H1 (cell line): ENCODE results near the gene RBM24. TPM values are rescaled to one million over a fixed set of nuclear protein-coding genes. Genes with fewer than 3 reads are reported as not detected.

ENCODE experiments used
- CTCF ChIA-PET: fragments of 300-600 bp; sonication (Branson Sonifier 250); formaldehyde crosslinking; loops from one replicate; lab custom pipeline; 2021; ENCODE audit not compliant: partially characterized antibody; lab: Charles Lee
- POLR2A ChIA-PET: fragments of 300-600 bp; sonication (Branson Sonifier 250); formaldehyde crosslinking; loops from one replicate; lab custom pipeline; 2021; ENCODE audit warnings: inconsistent platforms; ENCODE audit not compliant: partially characterized antibody; lab: Charles Lee
- DNase-seq, 2 experiments: peaks; one replicate each; pipeline versions ENCODE4 v3.0.0 to v3.0.0-alpha.2; 2010 to 2022; ENCODE audit warnings: low spot score in 2 of 2, low read depth in 1 of 2, mixed read lengths in 1 of 2
- FAIRE-seq: peaks from 2 replicates; lab custom pipeline; 2011; peaks lifted over from hg19 to GRCh38; lab: Jason Lieb, UNC
- H2AFZ ChIP-seq: 2 replicates; pipeline ENCODE4 v1.8.1; 2012; ENCODE audit warnings: low read length, inconsistent platforms
- H2AK5ac ChIP-seq: 2 replicates; pipeline ENCODE4 v1.6.1; 2013; ENCODE audit warnings: low read depth, low read length
- H2BK120ac ChIP-seq: replicated peaks from 2 replicates; pipeline ENCODE3; 2013; ENCODE audit warnings: low read depth, low read length, inconsistent platforms
- H2BK12ac ChIP-seq: 2 replicates; pipeline ENCODE4 v1.6.1; 2013; ENCODE audit warnings: low read depth, low read length
- H2BK15ac ChIP-seq: 2 replicates; pipeline ENCODE4 v1.6.1; 2013; ENCODE audit warnings: low read length
- H2BK20ac ChIP-seq: 2 replicates; pipeline ENCODE4 v1.6.1; 2013; ENCODE audit warnings: low read length
- H2BK5ac ChIP-seq: 2 replicates; pipeline ENCODE4 v1.6.1; 2013; ENCODE audit warnings: low read depth, low read length
- H3K14ac ChIP-seq: 2 replicates; pipeline ENCODE4 v1.6.1; 2013; ENCODE audit warnings: inconsistent platforms; ENCODE audit not compliant: insufficient read length
- H3K18ac ChIP-seq: 2 replicates; pipeline ENCODE4 v1.6.1; 2013; ENCODE audit warnings: low read length; ENCODE audit errors: extremely low read depth
- H3K23ac ChIP-seq: 2 replicates; pipeline ENCODE4 v1.6.1; 2013; ENCODE audit warnings: inconsistent platforms; ENCODE audit not compliant: insufficient read length
- H3K23me2 ChIP-seq: 2 replicates; pipeline ENCODE4 v1.6.1; 2013; ENCODE audit warnings: low read depth, low read length
- H3K27ac ChIP-seq: 2 replicates; pipeline ENCODE4 v1.6.1; 2011; ENCODE audit warnings: low read depth, low read length, inconsistent platforms
- H3K27me3 ChIP-seq, 4 experiments: replicated peaks in 1 of 4; 1 replicate in 1 of 4; 2 replicates in 3 of 4; pipeline versions ENCODE4 v1.6.1 to v1.8.1; 2011 to 2013; ENCODE audit warnings: low read length in 3 of 4, mild to moderate bottlenecking in 3 of 4, inconsistent platforms in 2 of 4, mixed read lengths in 2 of 4, moderate library complexity in 1 of 4; ENCODE audit not compliant: control insufficient read depth in 3 of 4, insufficient read depth in 3 of 4; ENCODE audit errors: extremely low read depth in 1 of 4
- H3K36me3 ChIP-seq, 4 experiments: 2 replicates each; pipeline versions ENCODE4 v1.6.1 to v1.8.1; 2011 to 2013; ENCODE audit warnings: mild to moderate bottlenecking in 4 of 4, low read length in 3 of 4, moderate library complexity in 2 of 4, control low read depth in 1 of 4, inconsistent platforms in 1 of 4; ENCODE audit not compliant: insufficient read depth in 4 of 4, control insufficient read depth in 2 of 4
- H3K4ac ChIP-seq: replicated peaks from 2 replicates; pipeline ENCODE3; 2013; ENCODE audit warnings: low read length, low read depth, mixed read lengths, inconsistent platforms; ENCODE audit not compliant: insufficient read length
- H3K4me1 ChIP-seq, 4 experiments: replicated peaks in 1 of 4; 1 replicate in 1 of 4; 2 replicates in 3 of 4; pipeline versions ENCODE4 v1.6.1 to v1.8.1; 2011 to 2013; ENCODE audit warnings: low read length in 3 of 4, inconsistent platforms in 2 of 4, mixed read lengths in 1 of 4; ENCODE audit not compliant: insufficient read depth in 4 of 4, control insufficient read depth in 3 of 4
- H3K4me2 ChIP-seq, 2 experiments: 2 replicates each; pipeline versions ENCODE4 v1.6.1 to v1.8.1; 2011 to 2013; ENCODE audit warnings: low read depth in 2 of 2, low read length in 2 of 2, control low read depth in 1 of 2, inconsistent platforms in 1 of 2, mild to moderate bottlenecking in 1 of 2; ENCODE audit not compliant: insufficient read depth in 1 of 2
- H3K4me3 ChIP-seq, 4 experiments: fragments of 200-600, 300-600 bp in 1 of 4; sonication (generic), shearing (Covaris generic), sonication (Bioruptor Twin) in 1 of 4; 2 replicates each; pipeline versions ENCODE4 v1.5.1 to v1.8.1; 2011 to 2016; ENCODE audit warnings: low read length in 4 of 4, low read depth in 3 of 4, control low read depth in 2 of 4, inconsistent platforms in 2 of 4, mild to moderate bottlenecking in 2 of 4, mixed read lengths in 1 of 4, moderate library complexity in 1 of 4; ENCODE audit not compliant: insufficient read depth in 2 of 4; ENCODE audit errors: extremely low read depth in 1 of 4
- H3K56ac ChIP-seq: replicated peaks from 2 replicates; pipeline ENCODE3; 2013; ENCODE audit warnings: low read depth, mild to moderate bottlenecking, mixed read lengths, low read length, inconsistent platforms; ENCODE audit not compliant: insufficient read length
- H3K79me1 ChIP-seq: 2 replicates; pipeline ENCODE4 v1.6.1; 2013; ENCODE audit warnings: low read depth, low read length, control low read depth
- H3K79me2 ChIP-seq, 2 experiments: 2 replicates each; pipeline versions ENCODE4 v1.6.1 to v1.8.1; 2012 to 2013; ENCODE audit warnings: low read length in 2 of 2, mild to moderate bottlenecking in 2 of 2, inconsistent platforms in 1 of 2; ENCODE audit not compliant: insufficient read depth in 2 of 2, control insufficient read depth in 1 of 2
- H3K9ac ChIP-seq, 4 experiments: replicated peaks in 1 of 4; 1 replicate in 1 of 4; 2 replicates in 3 of 4; pipeline versions ENCODE4 v1.6.1 to v1.8.1; 2011 to 2013; ENCODE audit warnings: low read depth in 3 of 4, low read length in 3 of 4, control low read depth in 2 of 4, mild to moderate bottlenecking in 2 of 4, moderate library complexity in 2 of 4, inconsistent platforms in 1 of 4; ENCODE audit errors: extremely low read depth in 1 of 4
- H3K9me3 ChIP-seq, 2 experiments: 2 replicates each; pipeline versions ENCODE4 v1.6.1 to v1.8.1; 2012 to 2013; ENCODE audit warnings: mild to moderate bottlenecking in 2 of 2, moderate library complexity in 2 of 2, control low read depth in 1 of 2, inconsistent platforms in 1 of 2, low read depth in 1 of 2, low read length in 1 of 2, mixed read lengths in 1 of 2; ENCODE audit not compliant: insufficient read depth in 2 of 2
- H4K20me1 ChIP-seq, 2 experiments: replicated peaks in 1 of 2; 2 replicates each; pipeline versions ENCODE3 to v1.8.1; 2011 to 2013; ENCODE audit warnings: inconsistent platforms in 2 of 2, low read length in 2 of 2, mild to moderate bottlenecking in 1 of 2; ENCODE audit not compliant: insufficient read depth in 2 of 2, control insufficient read depth in 1 of 2
- H4K5ac ChIP-seq: 2 replicates; pipeline ENCODE4 v1.6.1; 2013; ENCODE audit warnings: low read length, low read depth, mixed read lengths, inconsistent platforms; ENCODE audit not compliant: insufficient read length
- H4K8ac ChIP-seq: 2 replicates; pipeline ENCODE4 v1.8.0; 2013; ENCODE audit warnings: mild to moderate bottlenecking, moderate library complexity, low read length, inconsistent platforms; ENCODE audit not compliant: insufficient read depth; ENCODE audit errors: extremely low read depth
- H4K91ac ChIP-seq: replicated peaks from 2 replicates; pipeline ENCODE3; 2013; ENCODE audit warnings: low read length, mixed read lengths, inconsistent platforms; ENCODE audit not compliant: insufficient read length
- CEBPB ChIP-seq: IDR thresholded peaks from 2 replicates; pipeline ENCODE4 v1.6.1; 2012; ENCODE audit warnings: low read depth, low read length
- whole genome bisulfite sequencing, 2 experiments: shearing (Covaris generic) in 1 of 2; methylation state at CpG; one replicate each; pipeline versions ENCODE4 v1.1.6 to v1.1.7; 2013 to 2015; ENCODE audit warnings: low lambda C conversion rate in 2 of 2, mixed read lengths in 2 of 2, inconsistent platforms in 1 of 2, low coverage in 1 of 2, missing lambda C conversion rate in 1 of 2; ENCODE audit not compliant: insufficient replicate concordance in 2 of 2, insufficient coverage in 1 of 2, insufficient read length in 1 of 2; ENCODE audit errors: extremely low coverage in 1 of 2, missing lambda C conversion rate in 1 of 2; 5-methylcytosine and 5-hydroxymethylcytosine counted together
- polyA plus RNA-seq, 7 experiments: library from polyadenylated mRNA; depleted of rRNA in 3 of 7; stranded (reverse) in 5 of 7; unstranded in 2 of 7; fragments of >200 nt in 5 of 7; fragments of 200-250 nt in 2 of 7; gene quantifications; 1 replicate in 5 of 7; 2 replicates in 1 of 7; 4 replicates in 1 of 7; pipeline versions ENCODE4 v1.2.1 to v1.2.3, GENCODE V29; 2011 to 2013; ENCODE audit warnings: missing spikeins in 2 of 7, mixed read lengths in 2 of 7
- total RNA-seq: library from RNA; stranded (reverse); fragmentation: NEBNext Ultra II Directional; extraction: Animal tissue kit (Norgen Biotek cat#: 25700); gene quantifications from 2 replicates; pipeline ENCODE4 v1.2.1, GENCODE V29; 2021

The RBM24 gene
- total and polyA plus RNA-seq, 2 of the 8 experiments (the other 6 are each of a cell fraction or from before 2014, with no cell fraction given): 0.52 to 2.6 TPM

DNA sequence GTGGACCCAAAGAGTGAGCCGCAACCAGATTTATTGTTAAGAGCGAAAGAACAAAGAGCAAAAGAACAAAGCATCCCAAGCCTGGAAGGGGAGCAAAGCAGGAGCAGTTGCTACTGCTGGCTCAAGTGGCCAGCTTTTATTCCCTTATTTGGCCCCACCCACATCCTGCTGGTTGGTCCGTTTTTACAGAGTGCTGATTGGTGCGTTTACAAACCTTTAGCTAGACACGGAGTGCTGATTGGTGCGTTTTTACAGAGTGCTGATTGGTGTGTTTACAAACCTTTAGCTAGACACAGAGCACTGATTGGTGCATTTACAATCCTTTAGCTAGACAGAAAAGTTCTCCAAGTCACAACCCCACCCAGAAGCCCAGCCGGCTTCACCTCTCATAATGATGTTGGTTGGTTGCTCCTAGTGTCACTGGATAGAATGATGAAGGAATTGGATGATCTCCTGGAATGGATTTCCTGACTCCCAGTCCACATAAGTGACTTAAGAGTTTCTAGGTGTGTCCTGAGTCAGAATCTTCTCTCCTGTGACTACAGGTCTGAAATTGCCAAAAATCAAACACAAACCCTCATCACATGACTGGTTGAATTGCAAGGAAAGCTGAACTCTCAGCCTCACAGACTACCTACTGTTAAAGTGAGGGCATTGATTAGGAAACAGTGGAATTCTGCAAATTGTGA, 60.1 kb downstream of the RBM24 start:
- 89% methylated on average over 7 of the region's 7 CpGs; no CpG with 5 or more reads in 1 of the 2 experiments for WGBS, 2 experiments
- no peaks in the 10 kb centered on the region for H4K20me1 ChIP-seq
- H3K9me3 ChIP-seq: peaks cover 0 to 2% of the 10 kb centered on the region in 2 experiments; a peak in 1 of 4 replicates
- no peak overlapping the region for H2BK12ac ChIP-seq
- H3K14ac ChIP-seq: no peak overlapping the region
- no peak overlapping the region for H2BK5ac ChIP-seq
- no peak overlapping the region for H2AFZ ChIP-seq
- DNase-seq (no peak), FAIRE-seq (no peak)
- no peak overlapping the region for H3K56ac ChIP-seq
- H3K27me3 ChIP-seq: no peaks in the 10 kb centered on the region
- H2BK20ac ChIP-seq: no peak overlapping the region
- H3K27ac ChIP-seq: no peak overlapping the region
- no peak overlapping the region for H2AK5ac ChIP-seq
- H3K4me2 ChIP-seq: no peak overlapping the region
- no peaks in the 10 kb centered on the region for H3K4me1 ChIP-seq
- no peaks in the 10 kb centered on the region for H3K23me2 ChIP-seq
- H3K9ac ChIP-seq: no peak overlapping the region
- no peak overlapping the region for H4K5ac ChIP-seq
- no peak overlapping the region for H2BK120ac ChIP-seq
- no peak overlapping the region for H4K8ac ChIP-seq
- no peak for TF ChIP-seq CEBPB
- H4K91ac ChIP-seq: no peak overlapping the region
- H3K18ac ChIP-seq: no peak overlapping the region
- H3K36me3 ChIP-seq: no peaks in the 10 kb centered on the region
- no peak overlapping the region for H2BK15ac ChIP-seq
- H3K79me2 ChIP-seq: no peaks in the 10 kb centered on the region
- no peaks in the 10 kb centered on the region for H3K79me1 ChIP-seq
- H3K4ac ChIP-seq: no peak overlapping the region
- no peak overlapping the region for H3K23ac ChIP-seq
- POLR2A ChIA-PET: interaction anchor here (0.6 kb wide), 1 partner anchor 312 kb away, joined by 3 read pairs; no protein-coding TSS in a partner anchor
- no peak overlapping the region for H3K4me3 ChIP-seq
- CTCF ChIA-PET: interaction anchor here (0.9 kb wide), 1 partner anchor 243 kb away, joined by 3 read pairs; no protein-coding TSS in a partner anchor
